ENCODE data around the gene GPAM.

Gene GPAM

GRCh38 chr10:112191791-112192190 is 8.2 kb upstream of the GPAM start:
- Histone ChIP-seq H3K4me1 (ENCODE audit: low read length) (no peaks in the 10 kb centered on the region), H4K20me1 (ENCODE audit: insufficient read depth, low read length) (no peaks in the 10 kb centered on the region), H3K9ac (ENCODE audit: low read length) (no peak overlapping the region), H2AFZ (ENCODE audit: low read length) (no peak overlapping the region), H3K9me2 (replicated peaks; ENCODE audit: insufficient read depth, low read length) (no peaks in the 10 kb centered on the region), H3K36me3 (replicated peaks; ENCODE audit: insufficient read depth, low read length) (no peaks in the 10 kb centered on the region), H3K4me2 (ENCODE audit: low read depth, low read length) (no peak overlapping the region), H3F3A (ENCODE audit: insufficient read depth, low read length) (no peaks in the 10 kb centered on the region), H3K9me3 (replicated peaks; ENCODE audit: insufficient read depth, low read length) (no peaks in the 10 kb centered on the region), H3K27me3 (replicated peaks; ENCODE audit: insufficient read depth, low read length) (no peaks in the 10 kb centered on the region), H3K27ac (ENCODE audit: low read length) (no peak overlapping the region), H3K4me3 (ENCODE audit: low read length) (no peak overlapping the region), H3K79me2 (ENCODE audit: low read length) (no peaks in the 10 kb centered on the region)
- TF ChIP-seq CTCF (IDR thresholded peaks at IDR 0.05; ENCODE audit: low read length) (no peak), EZH2 (optimal IDR thresholded peaks at IDR 0.05; ENCODE audit: low read depth, low read length) (no peak), EZH2phosphoT487 (IDR thresholded peaks at IDR 0.05; ENCODE audit: low read length) (no peak)
- no peak for DNase-seq

- no peak overlapping the region for H3K4me3 ChIP-seq (ENCODE audit: low read length)
- H3K27ac ChIP-seq (ENCODE audit: low read length), result no peak overlapping the region
- no peak overlapping the region for H3K4me2 ChIP-seq (ENCODE audit: low read depth, low read length)
- no peaks in the 10 kb centered on the region for H3K79me2 ChIP-seq (ENCODE audit: low read length)
- TF ChIP-seq CTCF (IDR thresholded peaks at IDR 0.05; ENCODE audit: low read length) (no peak), EZH2phosphoT487 (IDR thresholded peaks at IDR 0.05; ENCODE audit: low read length) (no peak), EZH2 (optimal IDR thresholded peaks at IDR 0.05; ENCODE audit: low read depth, low read length) (no peak)
- H2AFZ ChIP-seq (ENCODE audit: low read length), result no peak overlapping the region
- H3K36me3 ChIP-seq (replicated peaks; ENCODE audit: insufficient read depth, low read length), result no peaks in the 10 kb centered on the region
- no peaks in the 10 kb centered on the region for H3K9me3 ChIP-seq (replicated peaks; ENCODE audit: insufficient read depth, low read length)
- H3K9me2 ChIP-seq (replicated peaks; ENCODE audit: insufficient read depth, low read length), result no peaks in the 10 kb centered on the region
- no peak overlapping the region for H3K9ac ChIP-seq (ENCODE audit: low read length)
- DNase-seq, result no peak
- H3F3A ChIP-seq (ENCODE audit: insufficient read depth, low read length), result no peaks in the 10 kb centered on the region
- H3K27me3 ChIP-seq (replicated peaks; ENCODE audit: insufficient read depth, low read length), result no peaks in the 10 kb centered on the region
- no peaks in the 10 kb centered on the region for H3K4me1 ChIP-seq (ENCODE audit: low read length)
- H4K20me1 ChIP-seq (ENCODE audit: insufficient read depth, low read length), result no peaks in the 10 kb centered on the region
Measured at GRCh38 chr10:112191041-112191590, 7.6 kb upstream of the GPAM start.

GRCh38 chr10:112189465-112189864 is 5.9 kb upstream of the GPAM start:
- H3F3A ChIP-seq (ENCODE audit: insufficient read depth, low read length), result no peaks in the 10 kb centered on the region
- no peak for TF ChIP-seq EZH2 (optimal IDR thresholded peaks at IDR 0.05; ENCODE audit: low read depth, low read length)
- TF ChIP-seq EZH2phosphoT487 (IDR thresholded peaks at IDR 0.05; ENCODE audit: low read length), result no peak
- TF ChIP-seq CTCF (IDR thresholded peaks at IDR 0.05; ENCODE audit: low read length), result no peak
- no peak overlapping the region for H3K27ac ChIP-seq (ENCODE audit: low read length)
- H3K4me2 ChIP-seq (ENCODE audit: low read depth, low read length), result no peak overlapping the region
- no peak overlapping the region for H3K4me3 ChIP-seq (ENCODE audit: low read length)
- no peak overlapping the region for H3K9ac ChIP-seq (ENCODE audit: low read length)
- H3K4me1 ChIP-seq (ENCODE audit: low read length), result no peaks in the 10 kb centered on the region
- H3K9me2 ChIP-seq (replicated peaks; ENCODE audit: insufficient read depth, low read length), result no peaks in the 10 kb centered on the region
- no peaks in the 10 kb centered on the region for H4K20me1 ChIP-seq (ENCODE audit: insufficient read depth, low read length)
- H3K27me3 ChIP-seq (replicated peaks; ENCODE audit: insufficient read depth, low read length), result no peaks in the 10 kb centered on the region
- H3K36me3 ChIP-seq (replicated peaks; ENCODE audit: insufficient read depth, low read length), result no peaks in the 10 kb centered on the region
- no peaks in the 10 kb centered on the region for H3K9me3 ChIP-seq (replicated peaks; ENCODE audit: insufficient read depth, low read length)
- no peaks in the 10 kb centered on the region for H3K79me2 ChIP-seq (ENCODE audit: low read length)
- DNase-seq, result no peak
- H2AFZ ChIP-seq (ENCODE audit: low read length), result no peak overlapping the region

Measured in MM.1S (cell line).